Measurements from ENCODE around the gene TBC1D8.

TBC1D8 gene

DNA sequence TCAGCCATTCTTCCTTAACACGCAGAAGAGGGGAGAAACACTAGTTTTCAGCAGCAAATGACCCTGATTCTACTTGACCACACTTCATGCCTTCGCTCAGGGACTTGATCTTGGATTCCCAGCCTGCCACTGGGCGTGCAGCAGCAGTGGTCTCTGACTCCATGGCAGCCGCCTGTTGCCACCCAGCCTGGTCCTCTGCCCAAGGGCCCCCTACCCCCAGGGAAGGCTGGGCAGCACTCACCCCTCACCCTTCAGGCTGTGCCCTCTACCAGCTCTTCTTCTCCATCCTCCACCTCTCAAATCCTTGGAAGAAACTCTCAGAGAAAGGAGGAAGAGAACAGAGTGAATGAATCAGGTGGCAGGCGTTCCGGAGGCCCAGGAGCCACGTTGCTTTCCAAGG lies 181.2 kb downstream of the TBC1D8 start:
- DNase-seq, result no peak

DNA sequence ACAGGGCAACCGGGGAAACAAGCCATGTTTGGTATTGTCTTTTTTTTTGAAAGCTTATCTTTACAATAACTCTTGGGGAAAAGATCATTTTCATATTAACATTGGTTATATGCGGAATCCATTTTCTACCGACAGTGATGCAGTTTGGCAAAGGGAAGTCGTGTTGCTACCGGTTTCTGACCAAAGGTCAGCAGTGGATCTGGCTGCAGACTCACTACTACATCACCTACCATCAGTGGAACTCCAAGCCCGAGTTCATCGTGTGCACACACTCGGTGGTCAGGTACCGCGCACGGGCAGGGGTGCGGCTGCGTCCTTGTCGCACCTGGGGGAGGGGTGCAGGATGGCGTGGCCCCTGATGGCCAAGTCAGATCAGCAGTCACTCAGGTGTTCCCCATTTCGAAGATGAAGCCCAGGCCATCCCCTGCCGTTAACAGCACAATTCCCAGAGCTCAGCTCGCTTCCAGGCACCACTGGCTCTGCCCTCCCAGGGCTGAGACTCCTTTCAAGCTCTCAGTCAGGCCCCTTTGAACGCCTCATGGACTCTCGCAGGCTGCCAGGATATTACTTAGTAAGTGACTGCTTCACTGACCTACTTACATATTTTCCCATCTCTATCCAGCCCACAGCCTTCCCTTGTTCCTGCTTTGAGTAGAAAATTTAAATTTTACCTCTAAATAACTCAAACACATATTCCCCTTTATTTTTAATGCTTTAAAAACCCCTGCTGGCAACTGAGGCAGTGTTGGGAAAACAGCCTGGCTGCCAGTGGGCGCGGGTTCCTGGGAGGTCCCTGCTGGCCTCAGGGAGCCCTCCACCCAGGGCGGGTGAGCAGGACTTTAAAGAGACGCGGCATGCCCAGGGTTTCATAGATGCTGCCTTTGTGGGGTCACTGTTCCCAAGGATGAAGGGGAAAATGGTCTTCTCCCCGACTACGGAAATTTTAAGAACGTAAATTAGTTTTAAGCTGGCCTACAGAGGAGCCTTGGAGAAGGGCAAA lies 182.7 kb downstream of the TBC1D8 start:
- DNase-seq, result no peak

DNA sequence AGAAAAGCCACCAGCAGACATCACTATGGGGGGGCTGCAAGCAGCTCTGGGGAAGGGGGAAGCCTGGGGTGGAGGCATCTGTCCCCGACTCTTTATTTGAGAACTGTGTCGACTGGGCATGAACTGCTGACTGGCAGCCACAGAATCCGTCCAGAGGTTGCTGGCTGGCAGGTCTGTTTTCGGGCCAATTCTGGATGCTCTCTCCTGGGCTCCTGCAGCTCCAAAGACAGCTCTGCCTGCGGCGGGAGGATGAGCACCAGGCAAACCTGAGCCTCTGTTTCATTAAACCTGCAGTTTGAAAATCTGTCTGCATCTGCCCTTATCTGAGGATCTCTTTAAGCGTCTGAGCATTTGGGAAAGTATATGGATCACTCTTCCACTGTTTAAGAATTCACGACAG lies 183.5 kb downstream of the TBC1D8 start:
- DNase-seq, result no peak

DNA sequence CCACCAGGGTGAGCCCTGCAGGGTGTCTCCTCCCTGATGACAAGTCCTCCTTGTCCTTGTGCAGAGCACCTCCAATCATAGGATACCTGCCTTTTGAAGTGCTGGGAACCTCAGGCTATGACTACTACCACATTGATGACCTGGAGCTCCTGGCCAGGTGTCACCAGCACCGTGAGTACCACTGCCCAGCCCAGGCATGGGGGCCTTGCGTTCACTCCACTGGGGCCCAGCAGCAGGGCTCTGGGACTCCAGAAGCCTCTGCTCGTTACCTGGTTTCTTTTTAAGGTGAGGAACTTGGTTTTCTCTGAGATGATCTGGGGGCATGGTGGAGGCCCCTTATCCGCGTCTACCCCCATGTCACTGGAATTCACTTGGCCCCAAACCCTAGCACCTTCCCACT lies 185.6 kb downstream of the TBC1D8 start:
- DNase-seq, result no peak

DNA sequence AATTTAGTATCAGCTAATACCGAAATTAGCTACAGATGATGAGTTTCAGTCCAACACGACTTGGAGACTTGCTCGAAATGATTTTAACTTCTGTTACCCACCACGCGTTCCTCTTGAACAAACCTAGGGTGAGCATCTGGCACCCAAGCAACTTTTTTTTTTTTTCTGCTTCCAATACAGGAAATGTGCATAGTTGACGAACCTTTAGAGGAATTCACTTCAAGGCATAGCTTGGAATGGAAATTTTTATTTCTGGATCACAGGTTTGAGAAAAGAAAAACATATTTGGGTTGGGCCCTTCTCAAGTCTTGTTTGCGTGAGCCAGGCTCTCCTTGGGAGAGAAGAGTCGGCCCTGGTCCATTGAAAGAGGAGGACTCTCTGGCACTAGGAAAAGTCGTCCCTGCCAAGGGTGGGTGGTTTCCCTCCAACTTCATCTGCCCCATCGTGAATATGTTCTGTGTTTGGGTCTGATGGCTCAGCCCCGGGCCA lies 186.5 kb downstream of the TBC1D8 start:
- DNase-seq, result no peak

DNA sequence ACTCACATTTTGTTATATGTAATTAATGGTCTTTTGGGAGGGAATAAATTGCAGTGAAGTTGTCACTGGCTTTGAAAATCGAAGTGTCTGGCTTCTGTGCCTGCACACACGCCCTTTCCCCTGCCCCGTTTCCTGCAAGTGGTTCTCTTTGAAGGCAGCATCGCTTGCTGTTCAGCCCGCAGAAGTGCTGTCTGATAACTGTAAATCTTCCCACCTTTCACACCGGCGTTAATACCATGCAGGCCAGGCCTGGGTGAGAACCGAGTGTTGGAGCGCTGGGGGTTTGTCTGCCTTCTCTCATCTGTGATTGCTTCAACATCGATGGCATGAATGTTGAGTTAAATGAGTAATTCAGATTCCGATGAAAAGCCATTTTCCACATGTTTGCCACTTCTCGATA lies 187.0 kb downstream of the TBC1D8 start:
- DNase-seq, result no peak

DNA sequence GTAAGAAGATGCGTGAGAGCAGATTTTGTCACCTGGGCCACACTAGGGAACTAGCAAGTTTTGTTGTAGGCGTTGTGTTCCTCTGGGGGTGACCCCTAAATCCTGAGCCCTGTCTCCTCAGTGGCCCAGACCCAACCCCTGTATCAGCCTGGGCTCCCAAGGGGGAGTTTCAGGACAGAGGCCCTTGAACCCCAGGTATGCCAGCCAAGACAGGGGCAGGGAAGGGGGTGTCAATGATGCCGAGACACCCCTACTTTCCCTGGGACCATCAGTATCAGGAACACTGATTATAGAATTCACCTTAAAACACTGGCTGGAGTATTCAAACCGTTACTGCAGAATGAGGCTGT lies 188.2 kb downstream of the TBC1D8 start:
- DNase-seq, result no peak

DNA sequence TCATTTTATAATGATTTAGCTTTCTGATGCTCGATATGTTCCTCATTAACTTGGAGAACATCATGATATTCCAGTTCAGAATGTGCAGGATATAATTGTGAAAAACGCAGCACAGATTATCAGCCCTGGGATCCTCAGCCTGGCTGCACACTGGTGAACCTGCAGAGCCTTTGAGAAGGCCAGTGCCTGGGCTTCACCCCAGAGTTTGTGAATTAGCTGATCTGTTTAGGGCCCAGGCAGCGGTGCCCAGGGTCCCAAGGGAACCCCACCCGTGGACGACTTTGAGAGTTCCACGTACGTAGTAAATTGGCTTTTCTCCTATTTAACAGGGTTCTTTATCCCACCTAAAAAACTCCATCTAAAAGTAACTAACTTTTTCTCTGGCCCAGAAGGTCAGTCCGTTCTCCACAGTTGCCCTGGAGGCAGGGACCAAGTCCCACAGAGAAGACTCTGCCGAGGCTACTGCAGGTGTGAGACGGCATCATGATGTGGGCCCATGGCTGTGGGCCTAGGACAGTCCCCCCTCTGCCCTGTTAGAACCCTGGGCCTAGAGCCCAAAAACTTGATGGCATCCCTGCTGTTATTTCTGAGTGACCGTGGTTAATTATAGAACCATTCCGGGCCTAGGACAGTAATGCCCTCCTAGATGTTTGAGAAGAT lies 188.7 kb downstream of the TBC1D8 start:
- no peak for DNase-seq

DNA sequence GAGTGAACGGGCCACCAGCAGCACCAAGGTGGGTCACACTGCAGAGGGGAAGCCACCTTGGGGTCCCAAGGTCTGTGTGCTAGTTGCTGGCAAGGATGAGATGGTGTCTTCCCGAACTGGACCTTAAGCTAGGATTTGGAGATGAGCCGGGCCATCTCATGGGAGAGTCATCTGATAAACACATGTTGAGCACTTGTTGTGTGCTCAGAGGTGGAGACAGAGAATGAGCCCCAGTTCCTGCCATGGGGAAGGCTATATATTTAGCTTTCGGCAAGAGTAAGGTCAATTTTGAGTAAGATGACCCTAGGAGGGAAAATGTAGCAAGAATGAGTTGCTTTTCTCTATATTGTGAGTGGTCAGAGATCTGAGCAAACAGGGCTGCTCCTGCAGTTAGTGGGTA lies 190.5 kb downstream of the TBC1D8 start:
- DNase-seq, result no peak

DNA sequence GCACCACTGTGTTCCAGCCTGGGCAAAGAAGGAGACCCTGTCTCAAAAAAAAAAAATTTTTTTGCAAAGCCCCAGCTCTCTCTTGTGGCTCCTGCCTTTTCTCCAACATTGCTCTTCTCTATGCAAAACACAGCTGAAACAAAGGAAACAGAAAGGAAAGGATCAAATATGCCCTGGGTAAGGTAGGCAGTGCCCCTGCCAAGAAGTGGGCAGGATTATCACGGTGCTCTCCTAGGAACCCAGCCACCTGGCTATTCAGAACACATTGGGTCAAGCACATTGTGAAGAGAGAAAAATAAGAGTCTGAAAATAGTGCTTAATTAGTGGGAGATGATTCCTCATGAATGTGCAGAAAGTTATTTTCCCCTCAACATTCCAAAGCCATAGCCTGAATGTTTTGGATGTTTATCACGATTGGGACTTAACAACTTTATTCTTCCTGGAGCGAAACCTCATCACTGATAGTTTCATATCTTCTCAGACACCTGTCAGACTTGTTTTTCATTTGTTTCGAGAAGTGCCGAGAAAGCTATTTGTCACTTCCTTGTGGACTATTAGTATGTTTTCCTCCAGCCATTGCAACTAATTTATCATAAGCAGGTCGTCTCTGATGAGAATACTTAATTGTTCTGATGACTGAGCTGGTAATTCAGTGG lies 191.8 kb downstream of the TBC1D8 start:
- no peak for DNase-seq

DNA sequence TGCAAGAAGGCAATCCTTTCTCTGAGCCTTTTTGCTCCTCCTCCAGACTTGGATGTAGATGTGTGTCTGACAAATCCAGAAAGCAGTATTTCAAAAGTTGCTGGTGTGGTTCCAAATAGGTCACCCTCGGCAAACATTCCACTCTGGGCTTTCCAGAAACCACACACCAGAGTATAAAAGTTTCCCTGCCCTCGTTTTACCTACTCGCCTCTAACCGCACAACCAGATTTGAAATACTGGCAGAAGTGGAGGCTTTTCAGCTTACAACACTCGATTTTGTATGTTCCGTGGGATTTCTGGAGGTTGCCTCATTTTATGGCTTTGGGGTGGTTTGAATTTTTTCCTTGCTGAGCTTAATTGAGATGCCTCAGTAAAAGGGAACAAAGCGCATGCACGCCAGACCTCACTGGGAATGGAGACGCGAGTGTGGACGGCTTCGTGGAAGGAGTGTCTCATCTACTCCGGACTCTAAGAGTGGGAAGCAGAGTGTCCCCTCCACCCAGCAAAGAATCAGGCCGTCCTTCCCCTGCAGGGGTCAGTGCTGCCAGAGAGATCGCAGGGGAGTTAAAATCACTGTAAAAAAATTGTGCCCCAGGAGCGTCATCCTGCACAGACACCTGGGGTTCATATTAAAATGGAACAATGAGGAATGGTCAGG lies 193.1 kb downstream of the TBC1D8 start:
- DNase-seq, result no peak

Data from suppressor macrophage treated with lipopolysaccharide for 4 hours (primary cell).